Measurements from ENCODE around the gene CDH10.

DNA sequence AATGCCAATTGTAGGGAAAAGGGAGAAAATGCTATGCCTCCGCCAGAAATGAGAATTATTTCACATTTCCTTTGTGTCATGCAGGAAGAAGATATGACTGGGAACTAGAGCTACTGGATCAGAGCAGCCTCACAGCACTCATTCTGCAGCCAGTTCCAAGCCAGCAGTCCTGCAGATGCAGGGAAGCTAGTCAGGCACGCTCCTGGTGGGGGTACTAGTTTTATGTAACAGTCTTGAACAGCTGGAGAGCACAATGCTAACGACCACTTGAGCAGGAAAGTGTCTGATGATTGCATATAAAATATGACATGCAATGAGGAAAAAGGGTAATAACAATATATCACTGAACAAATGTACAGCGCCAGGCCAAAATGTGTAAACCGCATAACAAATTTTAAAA lies 21.7 kb downstream of the CDH10 start:
- TF ChIP-seq, protein P1, sequence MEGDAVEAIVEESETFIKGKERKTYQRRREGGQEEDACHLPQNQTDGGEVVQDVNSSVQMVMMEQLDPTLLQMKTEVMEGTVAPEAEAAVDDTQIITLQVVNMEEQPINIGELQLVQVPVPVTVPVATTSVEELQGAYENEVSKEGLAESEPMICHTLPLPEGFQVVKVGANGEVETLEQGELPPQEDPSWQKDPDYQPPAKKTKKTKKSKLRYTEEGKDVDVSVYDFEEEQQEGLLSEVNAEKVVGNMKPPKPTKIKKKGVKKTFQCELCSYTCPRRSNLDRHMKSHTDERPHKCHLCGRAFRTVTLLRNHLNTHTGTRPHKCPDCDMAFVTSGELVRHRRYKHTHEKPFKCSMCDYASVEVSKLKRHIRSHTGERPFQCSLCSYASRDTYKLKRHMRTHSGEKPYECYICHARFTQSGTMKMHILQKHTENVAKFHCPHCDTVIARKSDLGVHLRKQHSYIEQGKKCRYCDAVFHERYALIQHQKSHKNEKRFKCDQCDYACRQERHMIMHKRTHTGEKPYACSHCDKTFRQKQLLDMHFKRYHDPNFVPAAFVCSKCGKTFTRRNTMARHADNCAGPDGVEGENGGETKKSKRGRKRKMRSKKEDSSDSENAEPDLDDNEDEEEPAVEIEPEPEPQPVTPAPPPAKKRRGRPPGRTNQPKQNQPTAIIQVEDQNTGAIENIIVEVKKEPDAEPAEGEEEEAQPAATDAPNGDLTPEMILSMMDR (IDR thresholded peaks at IDR 0.05; ENCODE audit: low read length) = no peak
- no peak for TF ChIP-seq EZH2 (optimal IDR thresholded peaks at IDR 0.05; ENCODE audit: low read depth, low read length)

Measured in MM.1S (cell line).